GM19455 (cell line): Measurements from ENCODE around the gene NSG2.
"Not testable (repeated sequence)": the region's sequence is repeated elsewhere in the genome, so short reads cannot be mapped to it uniquely, and the experiment has no call there.

Experiments used
- ATAC-seq: cut with Tn5 transposase; IDR thresholded peaks from one replicate; pipeline ENCODE4 v1.9.1; 2021; ENCODE audit not compliant: unreplicated experiment

Gene NSG2

GRCh38 chr5:174101195-174101730 lies 55.8 kb downstream of the NSG2 start:
- ATAC-seq: no peak

GRCh38 chr5:174102574-174102973 lies 57.1 kb downstream of the NSG2 start:
- ATAC-seq: not testable (repeated sequence)

- no peak for ATAC-seq
These were observed 61.6 kb downstream of the NSG2 start for GRCh38 chr5:174106997-174107655.

- no peak for ATAC-seq
These were observed 63.2 kb downstream of the NSG2 start for GRCh38 chr5:174108745-174109144.

- no peak for ATAC-seq
These were observed 64.3 kb downstream of the NSG2 start for GRCh38 chr5:174109698-174110260.

GRCh38 chr5:174110310-174110709 lies 64.8 kb downstream of the NSG2 start:
- no peak for ATAC-seq

- ATAC-seq: no peak
These were observed 65.9 kb downstream of the NSG2 start for GRCh38 chr5:174111287-174111973.

- no peak for ATAC-seq
These were observed 69.7 kb downstream of the NSG2 start for GRCh38 chr5:174115226-174115625.

GRCh38 chr5:174118823-174119467 lies 73.4 kb downstream of the NSG2 start:
- no peak for ATAC-seq

GRCh38 chr5:174119468-174119881 lies 74.0 kb downstream of the NSG2 start:
- ATAC-seq: no peak

GRCh38 chr5:174120401-174121005 lies 75.0 kb downstream of the NSG2 start:
- ATAC-seq: no peak

- ATAC-seq: no peak
These were observed 89.0 kb downstream of the NSG2 start for GRCh38 chr5:174134545-174134944.

GRCh38 chr5:174139623-174140022 lies 94.1 kb downstream of the NSG2 start:
- no peak for ATAC-seq

- ATAC-seq: no peak
These were observed 95.0 kb downstream of the NSG2 start for GRCh38 chr5:174140452-174141020.

GRCh38 chr5:174141398-174141797 lies 95.9 kb downstream of the NSG2 start:
- ATAC-seq: no peak

GRCh38 chr5:174145091-174145490 lies 99.6 kb downstream of the NSG2 start:
- no peak for ATAC-seq

GRCh38 chr5:174145821-174146220 lies 100.3 kb downstream of the NSG2 start:
- no peak for ATAC-seq

GRCh38 chr5:174146556-174146955 lies 101.0 kb downstream of the NSG2 start:
- ATAC-seq: no peak

GRCh38 chr5:174147012-174147411 lies 101.5 kb downstream of the NSG2 start:
- not testable (repeated sequence) for ATAC-seq

GRCh38 chr5:174147551-174147950 lies 102.0 kb downstream of the NSG2 start:
- ATAC-seq: no peak

GRCh38 chr5:174148721-174149120 lies 103.2 kb downstream of the NSG2 start:
- no peak for ATAC-seq
